ENCODE measurements around the gene ATP6V0B. TPM values are rescaled to one million over a fixed set of nuclear protein-coding genes. Genes with fewer than 3 reads are reported as not detected.

ATP6V0B gene
- total and polyA plus RNA-seq, 2 experiments from 2014 or later: 112 to 142 TPM

DNA sequence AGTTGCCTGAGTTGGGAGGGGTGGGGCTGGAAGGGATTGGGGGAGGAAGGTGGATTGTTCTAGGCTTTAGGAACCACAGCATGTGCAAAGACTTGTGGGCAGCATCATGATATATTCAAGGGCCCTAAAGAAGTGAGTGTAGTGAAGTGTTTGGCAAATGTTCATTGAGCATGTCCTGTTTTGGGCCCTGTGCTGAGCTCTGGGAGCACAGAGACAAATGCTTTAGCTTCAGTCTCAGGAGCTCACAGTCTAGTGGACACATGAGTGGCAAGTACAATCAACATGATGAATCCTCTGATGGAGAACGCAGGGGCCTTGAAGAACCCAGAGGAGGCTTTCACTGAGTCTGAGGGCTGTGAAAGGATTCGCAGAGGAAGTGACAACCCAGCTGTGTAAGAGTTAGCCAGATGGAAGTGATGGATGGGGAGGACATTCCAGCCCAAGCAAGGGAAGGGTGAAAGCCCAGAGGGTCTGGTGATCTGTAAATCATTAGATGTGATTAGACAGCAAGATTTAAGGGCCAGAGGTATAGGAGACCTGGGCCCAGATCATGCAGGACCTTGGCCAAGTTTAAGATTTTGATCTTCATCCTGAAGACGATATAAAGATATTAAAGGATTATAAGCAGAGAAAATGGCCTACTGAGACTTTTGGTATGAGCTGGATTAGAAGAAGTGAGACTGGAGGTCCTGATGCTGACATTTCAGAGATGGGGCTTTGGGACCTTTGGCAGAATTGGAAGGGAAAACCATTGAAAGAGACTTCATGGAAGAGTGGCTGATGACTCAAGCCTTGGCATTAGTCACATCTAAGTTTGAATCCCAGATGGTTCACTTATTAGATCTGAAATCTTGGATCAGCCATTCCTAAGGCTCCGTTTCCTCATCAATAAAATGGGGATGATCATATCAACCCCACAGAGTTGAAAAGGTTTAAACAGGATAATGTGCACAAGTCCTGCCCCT, 23.5 kb upstream of the ATP6V0B start:
- no peak overlapping the region for H3K4me3 Mint-ChIP-seq
- H3K36me3 Mint-ChIP-seq (ENCODE audit: low read depth): no peaks in the 10 kb centered on the region; the same call in 2 of the 3 replicates
- no peaks in the 10 kb centered on the region for H3K9me2 ChIP-seq (ENCODE audit: insufficient read depth)
- H3K4me1 ChIP-seq (ENCODE audit: insufficient read depth): peaks cover 3% of the 10 kb centered on the region; the same call in 1 of the 2 replicates
- ATAC-seq (no peak), DNase-seq (ENCODE audit: low spot score) (no peak)
- H3K27ac Mint-ChIP-seq: no peak overlapping the region
- H3K36me3 ChIP-seq (ENCODE audit: insufficient read depth): no peaks in the 10 kb centered on the region
- no peak overlapping the region for H2AFZ ChIP-seq
- no peak overlapping the region for H3K4me3 ChIP-seq
- no peaks in the 10 kb centered on the region for H3K27me3 ChIP-seq (ENCODE audit: insufficient read depth)
- H3K4me2 ChIP-seq: no peak overlapping the region
- no peak overlapping the region for H3K27ac ChIP-seq (ENCODE audit: low read depth)
- peaks cover 7% of the 10 kb centered on the region for H3K27me3 Mint-ChIP-seq (ENCODE audit: insufficient read depth, low read depth, poor library complexity)
- peaks cover 21% of the 10 kb centered on the region for H3K4me1 Mint-ChIP-seq
- H4K20me1 ChIP-seq (replicated peaks; ENCODE audit: insufficient read depth): no peaks in the 10 kb centered on the region; the same call in 1 of the 2 replicates
- H3F3A ChIP-seq (replicated peaks; ENCODE audit: low read depth): no peaks in the 10 kb centered on the region
- TF ChIP-seq NANOG (IDR thresholded peaks at IDR 0.05; ENCODE audit: borderline replicate concordance) (no peak), CREB1 (CRISPR knock-in tag; IDR thresholded peaks at IDR 0.05; ENCODE audit: low read depth) (no peak), ZNF331 (CRISPR knock-in tag; IDR thresholded peaks at IDR 0.05; ENCODE audit: low read depth) (no peak), STAT1 (IDR thresholded peaks at IDR 0.05; ENCODE audit: unreplicated experiment) (no peak), EZH2 (IDR thresholded peaks at IDR 0.05; ENCODE audit: low read depth, unreplicated experiment) (no peak), JUNB (IDR thresholded peaks at IDR 0.05; ENCODE audit: unreplicated experiment) (no peak), POLR2AphosphoS5 (IDR thresholded peaks at IDR 0.05; ENCODE audit: low read depth) (no peak), ZNF114 (CRISPR knock-in tag; IDR thresholded peaks at IDR 0.05) (no peak), EZH2phosphoT487 (IDR thresholded peaks at IDR 0.05; ENCODE audit: unreplicated experiment) (no peak)
- TF ChIP-seq, protein P1, sequence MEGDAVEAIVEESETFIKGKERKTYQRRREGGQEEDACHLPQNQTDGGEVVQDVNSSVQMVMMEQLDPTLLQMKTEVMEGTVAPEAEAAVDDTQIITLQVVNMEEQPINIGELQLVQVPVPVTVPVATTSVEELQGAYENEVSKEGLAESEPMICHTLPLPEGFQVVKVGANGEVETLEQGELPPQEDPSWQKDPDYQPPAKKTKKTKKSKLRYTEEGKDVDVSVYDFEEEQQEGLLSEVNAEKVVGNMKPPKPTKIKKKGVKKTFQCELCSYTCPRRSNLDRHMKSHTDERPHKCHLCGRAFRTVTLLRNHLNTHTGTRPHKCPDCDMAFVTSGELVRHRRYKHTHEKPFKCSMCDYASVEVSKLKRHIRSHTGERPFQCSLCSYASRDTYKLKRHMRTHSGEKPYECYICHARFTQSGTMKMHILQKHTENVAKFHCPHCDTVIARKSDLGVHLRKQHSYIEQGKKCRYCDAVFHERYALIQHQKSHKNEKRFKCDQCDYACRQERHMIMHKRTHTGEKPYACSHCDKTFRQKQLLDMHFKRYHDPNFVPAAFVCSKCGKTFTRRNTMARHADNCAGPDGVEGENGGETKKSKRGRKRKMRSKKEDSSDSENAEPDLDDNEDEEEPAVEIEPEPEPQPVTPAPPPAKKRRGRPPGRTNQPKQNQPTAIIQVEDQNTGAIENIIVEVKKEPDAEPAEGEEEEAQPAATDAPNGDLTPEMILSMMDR (conservative IDR thresholded peaks at IDR 0.05; ENCODE audit: low read depth in 2 of 2): no peak
- TF ChIP-seq, protein P2, sequence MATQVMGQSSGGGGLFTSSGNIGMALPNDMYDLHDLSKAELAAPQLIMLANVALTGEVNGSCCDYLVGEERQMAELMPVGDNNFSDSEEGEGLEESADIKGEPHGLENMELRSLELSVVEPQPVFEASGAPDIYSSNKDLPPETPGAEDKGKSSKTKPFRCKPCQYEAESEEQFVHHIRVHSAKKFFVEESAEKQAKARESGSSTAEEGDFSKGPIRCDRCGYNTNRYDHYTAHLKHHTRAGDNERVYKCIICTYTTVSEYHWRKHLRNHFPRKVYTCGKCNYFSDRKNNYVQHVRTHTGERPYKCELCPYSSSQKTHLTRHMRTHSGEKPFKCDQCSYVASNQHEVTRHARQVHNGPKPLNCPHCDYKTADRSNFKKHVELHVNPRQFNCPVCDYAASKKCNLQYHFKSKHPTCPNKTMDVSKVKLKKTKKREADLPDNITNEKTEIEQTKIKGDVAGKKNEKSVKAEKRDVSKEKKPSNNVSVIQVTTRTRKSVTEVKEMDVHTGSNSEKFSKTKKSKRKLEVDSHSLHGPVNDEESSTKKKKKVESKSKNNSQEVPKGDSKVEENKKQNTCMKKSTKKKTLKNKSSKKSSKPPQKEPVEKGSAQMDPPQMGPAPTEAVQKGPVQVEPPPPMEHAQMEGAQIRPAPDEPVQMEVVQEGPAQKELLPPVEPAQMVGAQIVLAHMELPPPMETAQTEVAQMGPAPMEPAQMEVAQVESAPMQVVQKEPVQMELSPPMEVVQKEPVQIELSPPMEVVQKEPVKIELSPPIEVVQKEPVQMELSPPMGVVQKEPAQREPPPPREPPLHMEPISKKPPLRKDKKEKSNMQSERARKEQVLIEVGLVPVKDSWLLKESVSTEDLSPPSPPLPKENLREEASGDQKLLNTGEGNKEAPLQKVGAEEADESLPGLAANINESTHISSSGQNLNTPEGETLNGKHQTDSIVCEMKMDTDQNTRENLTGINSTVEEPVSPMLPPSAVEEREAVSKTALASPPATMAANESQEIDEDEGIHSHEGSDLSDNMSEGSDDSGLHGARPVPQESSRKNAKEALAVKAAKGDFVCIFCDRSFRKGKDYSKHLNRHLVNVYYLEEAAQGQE (IDR thresholded peaks at IDR 0.05; ENCODE audit: unreplicated experiment): no peak
- TF ChIP-seq, protein P3, sequence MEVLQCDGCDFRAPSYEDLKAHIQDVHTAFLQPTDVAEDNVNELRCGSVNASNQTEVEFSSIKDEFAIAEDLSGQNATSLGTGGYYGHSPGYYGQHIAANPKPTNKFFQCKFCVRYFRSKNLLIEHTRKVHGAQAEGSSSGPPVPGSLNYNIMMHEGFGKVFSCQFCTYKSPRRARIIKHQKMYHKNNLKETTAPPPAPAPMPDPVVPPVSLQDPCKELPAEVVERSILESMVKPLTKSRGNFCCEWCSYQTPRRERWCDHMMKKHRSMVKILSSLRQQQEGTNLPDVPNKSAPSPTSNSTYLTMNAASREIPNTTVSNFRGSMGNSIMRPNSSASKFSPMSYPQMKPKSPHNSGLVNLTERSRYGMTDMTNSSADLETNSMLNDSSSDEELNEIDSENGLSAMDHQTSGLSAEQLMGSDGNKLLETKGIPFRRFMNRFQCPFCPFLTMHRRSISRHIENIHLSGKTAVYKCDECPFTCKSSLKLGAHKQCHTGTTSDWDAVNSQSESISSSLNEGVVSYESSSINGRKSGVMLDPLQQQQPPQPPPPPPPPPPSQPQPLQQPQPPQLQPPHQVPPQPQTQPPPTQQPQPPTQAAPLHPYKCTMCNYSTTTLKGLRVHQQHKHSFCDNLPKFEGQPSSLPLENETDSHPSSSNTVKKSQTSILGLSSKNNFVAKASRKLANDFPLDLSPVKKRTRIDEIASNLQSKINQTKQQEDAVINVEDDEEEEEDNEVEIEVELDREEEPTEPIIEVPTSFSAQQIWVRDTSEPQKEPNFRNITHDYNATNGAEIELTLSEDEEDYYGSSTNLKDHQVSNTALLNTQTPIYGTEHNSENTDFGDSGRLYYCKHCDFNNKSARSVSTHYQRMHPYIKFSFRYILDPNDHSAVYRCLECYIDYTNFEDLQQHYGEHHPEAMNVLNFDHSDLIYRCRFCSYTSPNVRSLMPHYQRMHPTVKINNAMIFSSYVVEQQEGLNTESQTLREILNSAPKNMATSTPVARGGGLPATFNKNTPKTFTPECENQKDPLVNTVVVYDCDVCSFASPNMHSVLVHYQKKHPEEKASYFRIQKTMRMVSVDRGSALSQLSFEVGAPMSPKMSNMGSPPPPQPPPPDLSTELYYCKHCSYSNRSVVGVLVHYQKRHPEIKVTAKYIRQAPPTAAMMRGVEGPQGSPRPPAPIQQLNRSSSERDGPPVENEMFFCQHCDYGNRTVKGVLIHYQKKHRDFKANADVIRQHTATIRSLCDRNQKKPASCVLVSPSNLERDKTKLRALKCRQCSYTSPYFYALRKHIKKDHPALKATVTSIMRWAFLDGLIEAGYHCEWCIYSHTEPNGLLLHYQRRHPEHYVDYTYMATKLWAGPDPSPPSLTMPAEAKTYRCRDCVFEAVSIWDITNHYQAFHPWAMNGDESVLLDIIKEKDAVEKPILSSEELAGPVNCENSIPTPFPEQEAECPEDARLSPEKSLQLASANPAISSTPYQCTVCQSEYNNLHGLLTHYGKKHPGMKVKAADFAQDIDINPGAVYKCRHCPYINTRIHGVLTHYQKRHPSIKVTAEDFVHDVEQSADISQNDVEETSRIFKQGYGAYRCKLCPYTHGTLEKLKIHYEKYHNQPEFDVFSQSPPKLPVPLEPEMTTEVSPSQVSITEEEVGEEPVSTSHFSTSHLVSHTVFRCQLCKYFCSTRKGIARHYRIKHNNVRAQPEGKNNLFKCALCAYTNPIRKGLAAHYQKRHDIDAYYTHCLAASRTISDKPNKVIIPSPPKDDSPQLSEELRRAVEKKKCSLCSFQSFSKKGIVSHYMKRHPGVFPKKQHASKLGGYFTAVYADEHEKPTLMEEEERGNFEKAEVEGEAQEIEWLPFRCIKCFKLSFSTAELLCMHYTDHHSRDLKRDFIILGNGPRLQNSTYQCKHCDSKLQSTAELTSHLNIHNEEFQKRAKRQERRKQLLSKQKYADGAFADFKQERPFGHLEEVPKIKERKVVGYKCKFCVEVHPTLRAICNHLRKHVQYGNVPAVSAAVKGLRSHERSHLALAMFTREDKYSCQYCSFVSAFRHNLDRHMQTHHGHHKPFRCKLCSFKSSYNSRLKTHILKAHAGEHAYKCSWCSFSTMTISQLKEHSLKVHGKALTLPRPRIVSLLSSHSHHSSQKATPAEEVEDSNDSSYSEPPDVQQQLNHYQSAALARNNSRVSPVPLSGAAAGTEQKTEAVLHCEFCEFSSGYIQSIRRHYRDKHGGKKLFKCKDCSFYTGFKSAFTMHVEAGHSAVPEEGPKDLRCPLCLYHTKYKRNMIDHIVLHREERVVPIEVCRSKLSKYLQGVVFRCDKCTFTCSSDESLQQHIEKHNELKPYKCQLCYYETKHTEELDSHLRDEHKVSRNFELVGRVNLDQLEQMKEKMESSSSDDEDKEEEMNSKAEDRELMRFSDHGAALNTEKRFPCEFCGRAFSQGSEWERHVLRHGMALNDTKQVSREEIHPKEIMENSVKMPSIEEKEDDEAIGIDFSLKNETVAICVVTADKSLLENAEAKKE (CRISPR knock-in tag; IDR thresholded peaks at IDR 0.05): no peak
- H3K9me3 Mint-ChIP-seq: no peaks in the 10 kb centered on the region
- peaks cover 4% of the 10 kb centered on the region; the same call in 1 of the 2 replicates for H3K79me2 ChIP-seq (replicated peaks; ENCODE audit: insufficient read depth)
